H9 (cell line): ENCODE data around the gene CTPS1. TPM values are rescaled to one million over a fixed set of nuclear protein-coding genes. Genes with fewer than 3 reads are reported as not detected.

Source experiments
- DNase-seq: peaks from one replicate; pipeline ENCODE4 v3.0.0-alpha.2; 2017
- H2AFZ ChIP-seq: one replicate; pipeline ENCODE4 v1.6.1; 2013; ENCODE audit warnings: mild to moderate bottlenecking, low read length, control low read depth, moderate library complexity
- H2AK5ac ChIP-seq: 2 replicates; pipeline ENCODE4 v1.6.1; 2013; ENCODE audit warnings: low read length, control low read depth, mixed read lengths; ENCODE audit not compliant: insufficient read length
- H2BK120ac ChIP-seq: one replicate; pipeline ENCODE4 v1.6.1; 2013; ENCODE audit warnings: low read depth, mild to moderate bottlenecking, low read length, control low read depth, inconsistent platforms; ENCODE audit not compliant: poor library complexity, severe bottlenecking
- H2BK12ac ChIP-seq: 2 replicates; pipeline ENCODE4 v1.6.1; 2013; ENCODE audit warnings: low read length, control low read depth, mixed read lengths, low read depth; ENCODE audit not compliant: insufficient read length
- H2BK15ac ChIP-seq: 2 replicates; pipeline ENCODE4 v1.6.1; 2013; ENCODE audit warnings: low read depth, low read length, control low read depth
- H2BK20ac ChIP-seq: one replicate; pipeline ENCODE4 v1.6.1; 2013; ENCODE audit warnings: low read depth, mild to moderate bottlenecking, low read length, control low read depth, inconsistent platforms; ENCODE audit not compliant: poor library complexity, severe bottlenecking
- H2BK5ac ChIP-seq: 2 replicates; pipeline ENCODE4 v1.6.1; 2013; ENCODE audit warnings: low read length, control low read depth, mixed read lengths; ENCODE audit not compliant: insufficient read length
- H3K14ac ChIP-seq: 2 replicates; pipeline ENCODE4 v1.6.1; 2013; ENCODE audit warnings: low read length, control low read depth; ENCODE audit not compliant: insufficient read depth
- H3K18ac ChIP-seq: 2 replicates; pipeline ENCODE4 v1.6.1; 2013; ENCODE audit warnings: low read depth, mild to moderate bottlenecking, mixed read lengths, low read length, control low read depth; ENCODE audit not compliant: insufficient read length
- H3K23ac ChIP-seq: 2 replicates; pipeline ENCODE4 v1.6.1; 2013; ENCODE audit warnings: low read length, control low read depth, mixed read lengths, low read depth; ENCODE audit not compliant: insufficient read length
- H3K23me2 ChIP-seq: 2 replicates; pipeline ENCODE4 v1.6.1; 2013; ENCODE audit warnings: low read depth, mild to moderate bottlenecking, mixed read lengths, low read length, control low read depth; ENCODE audit not compliant: insufficient read length, poor library complexity, severe bottlenecking
- H3K27ac ChIP-seq: 2 replicates; pipeline ENCODE4 v1.5.1; 2013; ENCODE audit warnings: low read length, control low read depth, mixed read lengths, low read depth; ENCODE audit not compliant: insufficient read length
- H3K27me3 ChIP-seq: 2 replicates; pipeline ENCODE4 v1.6.1; 2013; ENCODE audit warnings: low read length, control low read depth, inconsistent platforms; ENCODE audit not compliant: insufficient read depth
- H3K4ac ChIP-seq: 2 replicates; pipeline ENCODE4 v1.6.1; 2013; ENCODE audit warnings: low read depth, mild to moderate bottlenecking, control low read depth, inconsistent platforms, low read length, moderate library complexity
- H3K4me1 ChIP-seq: 2 replicates; pipeline ENCODE4 v1.6.1; 2013; ENCODE audit warnings: low read length, control low read depth, inconsistent platforms; ENCODE audit not compliant: insufficient read depth
- H3K4me2 ChIP-seq: 2 replicates; pipeline ENCODE4 v1.6.1; 2013; ENCODE audit warnings: low read length, control low read depth, mixed read lengths; ENCODE audit not compliant: insufficient read length, insufficient read depth
- H3K56ac ChIP-seq: 2 replicates; pipeline ENCODE4 v1.6.1; 2013; ENCODE audit warnings: low read depth, mild to moderate bottlenecking, mixed read lengths, low read length, control low read depth; ENCODE audit not compliant: insufficient read length
- H3K79me1 ChIP-seq: 2 replicates; pipeline ENCODE4 v1.6.1; 2013; ENCODE audit warnings: low read depth, mild to moderate bottlenecking, moderate library complexity, low read length, control low read depth, inconsistent platforms; ENCODE audit not compliant: insufficient read depth, poor library complexity, severe bottlenecking
- H3K79me2 ChIP-seq: 2 replicates; pipeline ENCODE4 v1.6.1; 2013; ENCODE audit warnings: low read length, control low read depth, inconsistent platforms; ENCODE audit not compliant: insufficient read depth
- H3K9ac ChIP-seq: 2 replicates; pipeline ENCODE4 v1.6.1; 2013; ENCODE audit warnings: low read length, control low read depth, mixed read lengths; ENCODE audit not compliant: insufficient read length; ENCODE audit errors: extremely low read depth
- H3K9me3 ChIP-seq: one replicate; pipeline ENCODE4 v1.6.1; 2013; ENCODE audit warnings: low read depth, low read length, inconsistent platforms; ENCODE audit not compliant: control insufficient read depth
- H3T11ph ChIP-seq: one replicate; pipeline ENCODE4 v1.6.1; 2013; ENCODE audit warnings: mild to moderate bottlenecking, low read length, control low read depth, inconsistent platforms
- H4K20me1 ChIP-seq: one replicate; pipeline ENCODE4 v1.6.1; 2013; ENCODE audit not compliant: control insufficient read depth, insufficient read length, insufficient read depth
- H4K5ac ChIP-seq: 2 replicates; pipeline ENCODE4 v1.6.1; 2013; ENCODE audit warnings: low read depth, mild to moderate bottlenecking, mixed read lengths, low read length, control low read depth; ENCODE audit not compliant: insufficient read length
- H4K8ac ChIP-seq: replicated peaks from 2 replicates; pipeline ENCODE4 v1.6.1; 2013; ENCODE audit warnings: low read length, control low read depth, mixed read lengths, low read depth; ENCODE audit not compliant: insufficient read length
- H4K91ac ChIP-seq: 2 replicates; pipeline ENCODE4 v1.6.1; 2013; ENCODE audit warnings: low read depth, mild to moderate bottlenecking, moderate library complexity, mixed read lengths, low read length, control low read depth; ENCODE audit not compliant: insufficient read length
- H3K27ac Mint-ChIP-seq, 3 experiments: 2 replicates in 2 of 3; 3 replicates in 1 of 3; pipeline ENCODE4 v1.8.0; 2020 to 2021; ENCODE audit warnings: mixed read lengths in 3 of 3, mild to moderate bottlenecking in 1 of 3, moderate library complexity in 1 of 3
- H3K27me3 Mint-ChIP-seq: 2 replicates; pipeline ENCODE4 v1.8.0; 2021; ENCODE audit warnings: low read depth, mild to moderate bottlenecking, moderate library complexity, mixed read lengths
- H3K36me3 Mint-ChIP-seq, 3 experiments: 2 replicates in 2 of 3; 3 replicates in 1 of 3; pipeline ENCODE4 v1.8.0; 2020 to 2021; ENCODE audit warnings: low read depth in 3 of 3, mixed read lengths in 3 of 3; ENCODE audit not compliant: insufficient read depth in 1 of 3
- H3K4me1 Mint-ChIP-seq, 2 experiments: 2 replicates each; pipeline ENCODE4 v1.8.0; 2020; ENCODE audit warnings: mixed read lengths in 2 of 2
- H3K4me3 Mint-ChIP-seq, 2 experiments: 2 replicates in 1 of 2; 3 replicates in 1 of 2; pipeline ENCODE4 v1.8.0; 2020 to 2021; ENCODE audit warnings: mild to moderate bottlenecking in 2 of 2, mixed read lengths in 2 of 2, moderate library complexity in 1 of 2
- H3K9me3 Mint-ChIP-seq, 2 experiments: 2 replicates in 1 of 2; 3 replicates in 1 of 2; pipeline ENCODE4 v1.8.0; 2020; ENCODE audit warnings: mild to moderate bottlenecking in 2 of 2, mixed read lengths in 2 of 2, moderate library complexity in 1 of 2
- CTCF ChIP-seq: fragments of 200-600 bp; sonication (generic); conservative IDR thresholded peaks from 3 replicates; pipeline ENCODE4 v1.8.0; 2021; ENCODE audit warnings: antibody characterized with exemption, mild to moderate bottlenecking
- WGBS: extraction: QIAGEN DNeasy Blood & Tissue Kit; methylation state at CpG from one replicate; pipeline ENCODE4 v1.1.7; 2013; ENCODE audit warnings: missing lambda C conversion rate, low lambda C conversion rate, mixed read lengths; ENCODE audit not compliant: insufficient read length; ENCODE audit errors: extremely low coverage; 5-methylcytosine and 5-hydroxymethylcytosine counted together
- total RNA-seq: library from RNA; stranded (reverse); gene quantifications from 2 replicates; pipeline ENCODE4 v1.2.1, GENCODE V29; 2021

The CTPS1 gene
- total RNA-seq, 1 experiment from 2014 or later = 105 TPM

GRCh38 chr1:41025979-41026819, 46.7 kb downstream of the CTPS1 start:
- Histone ChIP-seq H3K27me3 (no peaks in the 10 kb centered on the region), H4K5ac (no peak overlapping the region), H4K20me1 (no peaks in the 10 kb centered on the region), H3K18ac (no peak overlapping the region), H2BK120ac (no peak overlapping the region), H2BK5ac (no peak overlapping the region), H3K9me3 (no peaks in the 10 kb centered on the region), H3K56ac (no peak overlapping the region), H3K23ac (no peak overlapping the region), H3K4me1 (peaks cover 5% of the 10 kb centered on the region; the same call in 1 of the 2 replicates), H3K14ac (no peak overlapping the region), H3K9ac (no peak overlapping the region), H2AK5ac (no peak overlapping the region), H3K4me2 (no peak overlapping the region), H2BK20ac (no peak overlapping the region), H2AFZ (no peak overlapping the region), H3K4ac (no peak overlapping the region), H4K8ac (no peak overlapping the region), H3K79me1 (no peaks in the 10 kb centered on the region), H4K91ac (no peak overlapping the region), H3T11ph (no peak overlapping the region), H3K23me2 (no peaks in the 10 kb centered on the region), H2BK12ac (no peak overlapping the region), H3K27ac (no peak overlapping the region), H3K79me2 (no peaks in the 10 kb centered on the region), H2BK15ac (no peak overlapping the region)
- H3K27ac Mint-ChIP-seq = peak overlapping the region in 1 of 3 experiments; percentile 85; a peak in 2 of 7 replicates
- H3K9me3 Mint-ChIP-seq = no peaks in the 10 kb centered on the region
- H3K27me3 Mint-ChIP-seq = peaks cover 23% of the 10 kb centered on the region
- TF ChIP-seq CTCF = no peak
- peaks cover 15 to 29% (median 22%) of the 10 kb centered on the region in 3 experiments for H3K36me3 Mint-ChIP-seq
- no peak for DNase-seq
- H3K4me1 Mint-ChIP-seq = peaks cover 15 to 16% of the 10 kb centered on the region in 2 experiments
- no peak overlapping the region for H3K4me3 Mint-ChIP-seq
- WGBS = no CpG with 5 or more reads among the region's 4 CpGs
